ENCODE measurements around the gene CHD5.

Gene CHD5

GRCh38 chr1:6117624-6118023, 62.5 kb downstream of the CHD5 start:
- H3K36me3 ChIP-seq (ENCODE audit: insufficient read depth, low read length): no peaks in the 10 kb centered on the region
- no peak overlapping the region for H3K27ac ChIP-seq (ENCODE audit: low read length)
- ATAC-seq (ENCODE audit: insufficient read depth, low read depth) (no peak), DNase-seq (no peak)
- no peaks in the 10 kb centered on the region for H3K27me3 ChIP-seq (ENCODE audit: insufficient read depth, low read length, poor library complexity)
- H4K20me1 ChIP-seq (ENCODE audit: insufficient read depth, low read length): no peaks in the 10 kb centered on the region
- no peak overlapping the region for H3K4me2 ChIP-seq (ENCODE audit: insufficient read depth, low read length)
- H3K4me1 ChIP-seq (ENCODE audit: insufficient read depth, low read length): no peaks in the 10 kb centered on the region
- no peak overlapping the region for H2AFZ ChIP-seq (ENCODE audit: low read depth, low read length)
- H3K79me2 ChIP-seq (ENCODE audit: insufficient read depth, low read length): no peaks in the 10 kb centered on the region
- no peaks in the 10 kb centered on the region for H3K9me3 ChIP-seq (ENCODE audit: insufficient read depth, low read length, severe bottlenecking)
- no peak overlapping the region for H3K4me3 ChIP-seq (ENCODE audit: low read depth in 1 of 2, low read length in 2 of 2)
- H3K9ac ChIP-seq (ENCODE audit: low read depth, low read length): no peak overlapping the region
- TF ChIP-seq CTCF (IDR thresholded peaks at IDR 0.05; ENCODE audit: borderline replicate concordance, extremely low read depth, low read length, poor library complexity, severe bottlenecking): no peak
- no peak for TF ChIP-seq EZH2 (IDR thresholded peaks at IDR 0.05; ENCODE audit: borderline replicate concordance, low read depth, low read length, severe bottlenecking)

GRCh38 chr1:6117064-6117463, 63.1 kb downstream of the CHD5 start:
- Histone ChIP-seq H3K36me3 (ENCODE audit: insufficient read depth, low read length) (no peaks in the 10 kb centered on the region), H3K9ac (ENCODE audit: low read depth, low read length) (no peak overlapping the region), H3K4me3 (ENCODE audit: low read depth in 1 of 2, low read length in 2 of 2) (no peak overlapping the region), H3K79me2 (ENCODE audit: insufficient read depth, low read length) (no peaks in the 10 kb centered on the region), H2AFZ (ENCODE audit: low read depth, low read length) (no peak overlapping the region), H3K9me3 (ENCODE audit: insufficient read depth, low read length, severe bottlenecking) (no peaks in the 10 kb centered on the region), H3K27ac (ENCODE audit: low read length) (no peak overlapping the region), H3K4me1 (ENCODE audit: insufficient read depth, low read length) (no peaks in the 10 kb centered on the region), H3K27me3 (ENCODE audit: insufficient read depth, low read length, poor library complexity) (no peaks in the 10 kb centered on the region), H3K4me2 (ENCODE audit: insufficient read depth, low read length) (no peak overlapping the region), H4K20me1 (ENCODE audit: insufficient read depth, low read length) (no peaks in the 10 kb centered on the region)
- no peak for TF ChIP-seq EZH2 (IDR thresholded peaks at IDR 0.05; ENCODE audit: borderline replicate concordance, low read depth, low read length, severe bottlenecking)
- TF ChIP-seq CTCF (IDR thresholded peaks at IDR 0.05; ENCODE audit: borderline replicate concordance, extremely low read depth, low read length, poor library complexity, severe bottlenecking): no peak
- no peak for ATAC-seq (ENCODE audit: insufficient read depth, low read depth)
- no peak for DNase-seq

- ATAC-seq (ENCODE audit: insufficient read depth, low read depth): no peak
- Histone ChIP-seq H3K4me3 (ENCODE audit: low read depth in 1 of 2, low read length in 2 of 2) (no peak overlapping the region), H4K20me1 (ENCODE audit: insufficient read depth, low read length) (no peaks in the 10 kb centered on the region), H3K36me3 (ENCODE audit: insufficient read depth, low read length) (no peaks in the 10 kb centered on the region), H3K27me3 (ENCODE audit: insufficient read depth, low read length, poor library complexity) (no peaks in the 10 kb centered on the region), H3K9ac (ENCODE audit: low read depth, low read length) (no peak overlapping the region), H3K4me2 (ENCODE audit: insufficient read depth, low read length) (no peak overlapping the region), H2AFZ (ENCODE audit: low read depth, low read length) (no peak overlapping the region), H3K79me2 (ENCODE audit: insufficient read depth, low read length) (no peaks in the 10 kb centered on the region), H3K4me1 (ENCODE audit: insufficient read depth, low read length) (no peaks in the 10 kb centered on the region), H3K9me3 (ENCODE audit: insufficient read depth, low read length, severe bottlenecking) (no peaks in the 10 kb centered on the region), H3K27ac (ENCODE audit: low read length) (no peak overlapping the region)
- DNase-seq: no peak
- no peak for TF ChIP-seq EZH2 (IDR thresholded peaks at IDR 0.05; ENCODE audit: borderline replicate concordance, low read depth, low read length, severe bottlenecking)
- TF ChIP-seq CTCF (IDR thresholded peaks at IDR 0.05; ENCODE audit: borderline replicate concordance, extremely low read depth, low read length, poor library complexity, severe bottlenecking): no peak
These were observed 64.0 kb downstream of the CHD5 start for GRCh38 chr1:6116137-6116536.

- no peak overlapping the region for H3K27ac ChIP-seq (ENCODE audit: low read length)
- no peaks in the 10 kb centered on the region for H3K27me3 ChIP-seq (ENCODE audit: insufficient read depth, low read length, poor library complexity)
- no peak overlapping the region for H3K4me2 ChIP-seq (ENCODE audit: insufficient read depth, low read length)
- no peaks in the 10 kb centered on the region for H3K4me1 ChIP-seq (ENCODE audit: insufficient read depth, low read length)
- no peak overlapping the region for H2AFZ ChIP-seq (ENCODE audit: low read depth, low read length)
- H3K79me2 ChIP-seq (ENCODE audit: insufficient read depth, low read length): no peaks in the 10 kb centered on the region
- H3K4me3 ChIP-seq (ENCODE audit: low read depth in 1 of 2, low read length in 2 of 2): no peak overlapping the region
- TF ChIP-seq CTCF (IDR thresholded peaks at IDR 0.05; ENCODE audit: borderline replicate concordance, extremely low read depth, low read length, poor library complexity, severe bottlenecking) (no peak), EZH2 (IDR thresholded peaks at IDR 0.05; ENCODE audit: borderline replicate concordance, low read depth, low read length, severe bottlenecking) (no peak)
- H4K20me1 ChIP-seq (ENCODE audit: insufficient read depth, low read length): peaks cover under 1% of the 10 kb centered on the region; the same call in 1 of the 2 replicates
- no peak overlapping the region for H3K9ac ChIP-seq (ENCODE audit: low read depth, low read length)
- no peaks in the 10 kb centered on the region for H3K36me3 ChIP-seq (ENCODE audit: insufficient read depth, low read length)
- H3K9me3 ChIP-seq (ENCODE audit: insufficient read depth, low read length, severe bottlenecking): no peaks in the 10 kb centered on the region
- DNase-seq (no peak), ATAC-seq (ENCODE audit: insufficient read depth, low read depth) (no peak)
These were observed 66.4 kb downstream of the CHD5 start for GRCh38 chr1:6113745-6114144.

Measured in DND-41 (cell line).